Stimulated activated CD4-positive, alpha-beta T cell treated with anti-CD3 and anti-CD28 coated beads, Interleukin-4, amount 100 ng/mL, for 24 hours (primary cell): Measurements from ENCODE around the gene MAP2.

Source experiments
- DNase-seq: peaks from one replicate; pipeline ENCODE4 v3.0.0-alpha.2; 2020

MAP2 gene

GRCh38 chr2:209753020-209753419 lies 329.2 kb downstream of the MAP2 start:
- DNase-seq: no peak

GRCh38 chr2:209757163-209757562 lies 333.3 kb downstream of the MAP2 start:
- no peak for DNase-seq

- no peak for DNase-seq
These were observed 337.7 kb downstream of the MAP2 start for GRCh38 chr2:209761566-209761965.

GRCh38 chr2:209762563-209762962 lies 338.7 kb downstream of the MAP2 start:
- no peak for DNase-seq

- no peak for DNase-seq
These were observed 339.3 kb downstream of the MAP2 start for GRCh38 chr2:209763106-209763505.

GRCh38 chr2:209766613-209767012 lies 342.8 kb downstream of the MAP2 start:
- DNase-seq: no peak

- no peak for DNase-seq
These were observed 343.5 kb downstream of the MAP2 start for GRCh38 chr2:209767316-209767715.

GRCh38 chr2:209768557-209768956 lies 344.7 kb downstream of the MAP2 start:
- DNase-seq: no peak

- DNase-seq: no peak
These were observed 347.8 kb downstream of the MAP2 start, which contains the start of gene UNC80 for GRCh38 chr2:209771474-209772289. TSS of gene UNC80 (plus strand) at chr2:209771832. CDS start at chr2:209772073, 241 bp downstream.

- DNase-seq: no peak
These were observed 348.4 kb downstream of the MAP2 start for GRCh38 chr2:209772290-209772685.

GRCh38 chr2:209773377-209773776 lies 349.5 kb downstream of the MAP2 start:
- DNase-seq: no peak
